Measurements from ENCODE around the gene DDX5.

DDX5 gene

DNA sequence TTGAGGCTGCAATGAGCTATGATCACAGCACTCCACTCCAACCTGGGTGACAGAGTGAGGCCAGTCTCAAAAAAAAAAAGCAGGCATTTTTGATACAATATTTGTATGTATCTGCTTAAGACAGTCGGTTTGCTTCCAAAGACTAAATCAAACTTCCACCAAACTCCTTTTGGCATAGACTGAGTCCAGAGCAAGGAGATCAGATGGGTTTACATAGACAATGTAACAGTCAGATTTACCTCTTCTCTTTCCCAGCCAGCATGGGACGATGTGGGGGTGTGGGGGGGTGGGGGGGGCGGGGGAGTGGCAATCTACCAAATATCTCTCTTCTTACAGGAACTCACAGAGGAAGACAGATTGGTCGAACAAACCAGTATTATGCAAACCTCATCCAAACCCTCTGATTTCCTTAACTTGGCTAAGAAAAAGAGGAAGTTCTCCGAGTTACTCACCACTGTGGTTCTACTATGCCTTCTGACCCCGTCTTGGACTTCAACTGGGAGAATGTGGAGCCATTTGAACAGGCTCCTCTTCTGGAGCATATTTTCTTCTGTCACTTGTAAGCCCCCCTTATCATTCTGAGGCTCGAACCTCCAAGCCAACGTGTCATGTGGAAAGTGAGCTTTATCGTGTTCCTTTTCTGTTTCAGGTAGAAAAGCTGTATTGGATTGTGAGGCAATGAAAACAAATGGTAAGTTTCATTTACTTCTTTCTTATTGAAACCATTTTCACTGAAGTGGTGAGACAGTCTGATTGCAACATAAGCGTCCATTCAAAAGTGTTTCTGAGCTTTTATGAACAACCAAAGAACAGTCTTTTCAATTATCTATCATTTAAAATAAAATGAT lies 57.2 kb downstream of the DDX5 start, which contains the start of gene MILR1:
Gene MILR1 (plus strand): TSS at position 451 of the 848 bp plus-strand sequence. CDS start 54 bp downstream, at position 505.
- DNase-seq = peak in 5 of 51 donors; percentile 2 to 47 (median 3)

Data from hypothalamus (tissue), 51 donors.